ENCODE measurements around the gene CPNE5. TPM values are rescaled to one million over a fixed set of nuclear protein-coding genes. Genes with fewer than 3 reads are reported as not detected.

CPNE5 gene
- total and polyA plus RNA-seq, 9 donors: 1.4 to 22.1 (median 6.2) TPM

DNA sequence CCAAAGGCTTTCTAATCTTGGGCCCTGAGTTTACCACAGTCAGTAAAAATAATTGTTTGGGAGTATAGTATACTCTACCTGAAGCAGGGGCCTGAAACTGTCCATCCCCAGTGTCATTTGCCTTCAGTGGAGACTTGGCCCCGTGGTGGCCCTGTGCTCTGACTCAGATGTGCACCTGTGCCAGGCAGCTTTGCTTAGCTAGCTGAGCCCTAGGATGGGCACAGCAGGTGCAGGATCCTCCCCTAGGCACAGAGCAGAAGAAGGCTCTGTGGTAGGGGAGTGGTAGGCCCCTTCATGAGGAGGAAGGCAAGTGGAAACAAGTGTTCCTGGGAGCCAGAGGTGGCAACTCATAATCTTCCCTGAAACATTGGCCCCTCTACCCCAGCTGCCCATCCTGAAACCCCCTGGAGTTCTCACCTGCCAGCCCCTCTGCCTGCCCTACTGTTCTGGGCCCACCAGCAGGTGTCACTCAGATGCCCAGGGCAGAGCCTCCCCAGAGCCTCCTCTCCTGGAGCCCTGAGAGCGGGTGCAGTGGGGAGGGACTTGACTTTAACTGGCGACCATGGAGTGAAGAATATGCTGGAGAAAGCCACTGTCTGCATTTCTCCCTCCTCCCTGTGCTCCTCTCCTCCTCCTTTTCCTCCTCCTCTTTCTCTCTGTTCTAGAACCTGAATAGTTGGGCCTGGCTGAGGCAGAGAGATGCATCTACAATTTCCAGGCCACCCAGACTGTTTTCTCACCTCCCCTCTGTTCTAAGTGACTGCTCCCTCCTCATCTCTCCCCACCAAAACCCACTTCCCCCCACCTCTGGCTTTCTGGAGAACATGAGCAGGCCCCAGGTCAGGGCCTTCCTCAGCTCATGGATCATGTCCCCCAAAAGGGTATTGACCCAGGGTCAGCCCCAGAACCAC is 2.9 kb downstream of the CPNE5 start:
- H3K4me3 ChIP-seq: no peak overlapping the region
- intact Hi-C loops (cut with DNase I): no loop called here
- H3K36me3 ChIP-seq: no peaks in the 10 kb centered on the region
- DNase-seq: no peak
- H3K27ac ChIP-seq: no peak overlapping the region
- TF ChIP-seq EP300 (IDR thresholded peaks at IDR 0.05): no peak
- WGBS, 3 donors: 90 to 98% (median 91%) methylated on average over 3 of the region's 3 CpGs
- peaks cover 8% of the 10 kb centered on the region for H3K4me1 ChIP-seq (ENCODE audit: insufficient read depth)
- H3K9me3 ChIP-seq: no peaks in the 10 kb centered on the region
- H3K27me3 ChIP-seq: no peaks in the 10 kb centered on the region

DNA sequence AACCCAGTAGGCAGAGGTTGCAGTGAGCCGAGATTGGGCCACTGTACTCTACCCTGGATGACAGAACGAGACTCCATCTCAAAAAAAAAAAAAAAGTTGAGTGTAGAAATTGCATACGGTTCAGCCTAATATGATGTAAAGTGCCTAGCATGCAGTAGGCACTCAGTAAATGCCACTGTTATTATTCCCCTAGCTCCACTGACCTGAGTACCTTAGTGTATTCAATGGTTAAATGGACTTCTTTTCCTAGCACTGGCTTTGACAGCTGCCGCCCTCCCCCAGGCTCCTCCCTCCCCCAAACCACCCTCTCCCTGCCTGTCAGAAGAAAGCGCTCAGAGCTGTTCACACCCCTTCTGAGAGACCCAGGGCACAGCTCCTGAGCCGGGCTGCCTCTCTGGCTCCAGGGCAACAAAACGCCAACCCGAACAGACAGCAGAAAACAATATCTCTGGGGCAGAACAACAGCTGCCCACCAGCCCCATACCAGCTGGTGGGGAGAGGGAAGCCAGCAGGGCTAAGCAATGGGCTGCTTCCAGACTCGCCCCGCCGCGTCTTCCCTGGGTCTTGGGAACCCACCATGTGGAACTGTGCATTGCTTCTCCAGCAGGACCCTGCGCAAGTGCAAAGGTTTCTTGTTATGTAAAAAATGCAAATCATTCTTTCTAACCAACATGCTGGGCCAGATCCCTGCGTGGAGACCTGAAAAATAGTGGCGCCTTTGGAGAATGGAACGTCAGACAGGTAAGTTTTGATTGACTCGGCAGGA is 4.5 kb downstream of the CPNE5 start:
- no peaks in the 10 kb centered on the region for H3K9me3 ChIP-seq
- intact Hi-C loops (cut with DNase I): loop anchor here in 1 of 4 donors (5.0 kb wide), 1 partner anchor 57 kb away; no protein-coding TSS in a partner anchor
- H3K4me3 ChIP-seq: no peak overlapping the region
- no peak for DNase-seq
- H3K27ac ChIP-seq: no peak overlapping the region
- no peaks in the 10 kb centered on the region for H3K27me3 ChIP-seq
- 41 to 51% (median 42%) methylated on average over 17 of the region's 17 CpGs for WGBS, 3 donors
- H3K36me3 ChIP-seq: no peaks in the 10 kb centered on the region
- no peak for TF ChIP-seq POLR2A (IDR thresholded peaks at IDR 0.05)
- no peak for TF ChIP-seq EP300 (IDR thresholded peaks at IDR 0.05)
- TF ChIP-seq, protein P1, sequence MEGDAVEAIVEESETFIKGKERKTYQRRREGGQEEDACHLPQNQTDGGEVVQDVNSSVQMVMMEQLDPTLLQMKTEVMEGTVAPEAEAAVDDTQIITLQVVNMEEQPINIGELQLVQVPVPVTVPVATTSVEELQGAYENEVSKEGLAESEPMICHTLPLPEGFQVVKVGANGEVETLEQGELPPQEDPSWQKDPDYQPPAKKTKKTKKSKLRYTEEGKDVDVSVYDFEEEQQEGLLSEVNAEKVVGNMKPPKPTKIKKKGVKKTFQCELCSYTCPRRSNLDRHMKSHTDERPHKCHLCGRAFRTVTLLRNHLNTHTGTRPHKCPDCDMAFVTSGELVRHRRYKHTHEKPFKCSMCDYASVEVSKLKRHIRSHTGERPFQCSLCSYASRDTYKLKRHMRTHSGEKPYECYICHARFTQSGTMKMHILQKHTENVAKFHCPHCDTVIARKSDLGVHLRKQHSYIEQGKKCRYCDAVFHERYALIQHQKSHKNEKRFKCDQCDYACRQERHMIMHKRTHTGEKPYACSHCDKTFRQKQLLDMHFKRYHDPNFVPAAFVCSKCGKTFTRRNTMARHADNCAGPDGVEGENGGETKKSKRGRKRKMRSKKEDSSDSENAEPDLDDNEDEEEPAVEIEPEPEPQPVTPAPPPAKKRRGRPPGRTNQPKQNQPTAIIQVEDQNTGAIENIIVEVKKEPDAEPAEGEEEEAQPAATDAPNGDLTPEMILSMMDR (IDR thresholded peaks at IDR 0.05): no peak
- H3K4me1 ChIP-seq (ENCODE audit: insufficient read depth): peaks cover 6% of the 10 kb centered on the region

DNA sequence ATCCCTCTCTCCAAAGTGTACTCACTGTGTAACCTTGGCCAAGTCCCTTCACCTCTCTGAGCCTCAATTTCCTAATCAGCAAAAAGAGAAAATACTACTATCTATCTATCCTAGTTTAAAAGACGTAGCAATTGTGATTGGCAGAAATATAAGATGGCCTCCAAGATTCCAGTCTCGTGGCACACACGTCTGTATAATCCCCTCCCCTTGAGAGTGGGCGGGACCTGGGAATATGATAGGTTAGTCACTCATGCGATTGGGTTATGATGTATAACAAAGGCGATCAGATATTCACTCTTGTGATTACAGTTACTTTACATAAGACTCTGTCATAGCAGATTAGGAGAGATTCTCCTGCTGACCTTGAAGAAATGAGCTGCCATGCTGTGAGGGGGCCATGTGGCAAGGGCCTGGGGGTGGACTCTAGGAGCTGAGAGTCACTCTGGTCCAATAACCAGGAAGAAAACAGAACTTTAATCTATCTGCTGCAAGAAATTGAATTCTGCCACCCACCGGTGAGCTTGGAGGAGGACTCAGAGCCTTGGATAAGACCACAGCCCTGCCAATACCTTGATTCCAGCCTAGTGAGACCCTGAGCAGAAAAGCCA is 6.0 kb downstream of the CPNE5 start:
- intact Hi-C loops (cut with DNase I): loop anchor here in 1 of 4 donors (5.0 kb wide), 1 partner anchor 56 kb away; no protein-coding TSS in a partner anchor
- Histone ChIP-seq H3K27ac (no peak overlapping the region), H3K4me1 (ENCODE audit: insufficient read depth) (peaks cover 6% of the 10 kb centered on the region), H3K9me3 (no peaks in the 10 kb centered on the region), H3K4me3 (no peak overlapping the region), H3K36me3 (no peaks in the 10 kb centered on the region), H3K27me3 (no peaks in the 10 kb centered on the region)
- no peak for DNase-seq
- 86 to 93% (median 93%) methylated on average over 7 of the region's 7 CpGs for WGBS, 3 donors
- TF ChIP-seq POLR2A (IDR thresholded peaks at IDR 0.05) (no peak), EP300 (IDR thresholded peaks at IDR 0.05) (no peak)
- TF ChIP-seq, protein P1 (IDR thresholded peaks at IDR 0.05): no peak

DNA sequence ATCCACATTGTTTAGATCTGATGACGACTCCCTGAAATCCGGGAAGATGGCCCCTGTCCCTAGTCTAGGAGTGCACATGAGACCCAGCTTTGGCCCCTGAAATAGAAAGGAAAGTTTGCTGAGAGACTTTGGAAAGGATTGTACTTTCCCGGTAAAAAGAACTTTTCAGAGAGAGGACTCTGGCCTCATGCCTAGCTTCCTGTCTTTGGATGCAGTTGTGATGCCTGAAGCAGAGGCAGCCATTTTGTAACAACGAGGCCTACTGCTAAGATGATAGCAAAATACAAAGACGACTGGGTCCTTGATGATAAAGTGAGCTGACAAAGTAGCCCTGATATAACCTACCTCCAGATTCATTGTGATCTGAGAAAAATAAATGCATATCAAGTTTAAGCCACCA is 6.9 kb downstream of the CPNE5 start:
- H3K27ac ChIP-seq: no peak overlapping the region

More for the DNA sequence above, 6.9 kb downstream of the CPNE5 start:
- TF ChIP-seq POLR2A (IDR thresholded peaks at IDR 0.05): no peak
- TF ChIP-seq, protein P1 (IDR thresholded peaks at IDR 0.05): no peak
- TF ChIP-seq EP300 (IDR thresholded peaks at IDR 0.05): no peak
- DNase-seq: no peak
- Histone ChIP-seq H3K36me3 (no peaks in the 10 kb centered on the region), H3K4me3 (no peak overlapping the region), H3K9me3 (no peaks in the 10 kb centered on the region), H3K4me1 (ENCODE audit: insufficient read depth) (peaks cover 8% of the 10 kb centered on the region), H3K27me3 (no peaks in the 10 kb centered on the region)
- intact Hi-C loops (cut with DNase I): loop anchor here in 1 of 4 donors (5.0 kb wide), 1 partner anchor 55 kb away; no protein-coding TSS in a partner anchor
- 90 to 94% (median 91%) methylated on average over 5 of the region's 5 CpGs for WGBS, 3 donors

Data from ovary (tissue), 9 donors.